ENCODE measurements around the gene CCDC169. TPM values are rescaled to one million over a fixed set of nuclear protein-coding genes. Genes with fewer than 3 reads are reported as not detected.
"Not testable (repeated sequence)": the region's sequence is repeated elsewhere in the genome, so short reads cannot be mapped to it uniquely, and the experiment has no call there.

The CCDC169 gene
- total RNA-seq, 3 donors from 2014 or later (not counting 1 experiment from before 2014, with no cell fraction given) = not detected

DNA sequence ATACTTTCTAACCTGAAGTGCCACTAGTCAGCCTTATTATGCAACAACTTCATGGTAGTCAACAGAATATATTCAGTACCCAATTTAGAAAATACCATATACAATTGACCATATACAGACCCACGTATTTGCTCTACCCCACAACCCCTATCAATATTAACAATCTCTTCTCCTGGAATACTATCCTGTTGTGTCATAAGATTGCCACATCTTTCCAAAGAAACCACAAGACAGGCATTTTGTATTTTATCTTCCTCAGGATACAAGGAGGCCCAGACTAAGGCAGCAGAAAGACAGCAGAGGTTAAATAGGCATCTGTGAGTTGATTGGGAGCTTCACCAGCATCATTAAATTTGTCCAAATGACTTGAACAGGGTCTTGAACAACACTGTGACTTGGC, 44.1 kb upstream of the CCDC169 start:
- H3K4me3 ChIP-seq (ENCODE audit: low read length) = no peak overlapping the region
- H3K4me1 ChIP-seq (ENCODE audit: control insufficient read depth, insufficient read depth, low read length) = peaks cover 4% of the 10 kb centered on the region
- Mint-ChIP-seq H3K9me3 (no peaks in the 10 kb centered on the region), H3K27ac (peak overlapping the region in 1 of 2 donors; percentile 13), H3K4me3 (no peak overlapping the region), H3K27me3 (ENCODE audit: low read depth in 2 of 2) (no peaks in the 10 kb centered on the region), H3K4me1 (peaks cover 57 to 62% of the 10 kb centered on the region in 2 donors), H3K36me3 (no peaks in the 10 kb centered on the region)
- intact Hi-C loops (cut with micrococcal nuclease) = no loop called here
- H3K27ac ChIP-seq (ENCODE audit: low read length) = no peak overlapping the region
- no peaks in the 10 kb centered on the region for H3K27me3 ChIP-seq (ENCODE audit: control insufficient read depth, insufficient read depth, low read length)
- TF ChIP-seq, protein P1, sequence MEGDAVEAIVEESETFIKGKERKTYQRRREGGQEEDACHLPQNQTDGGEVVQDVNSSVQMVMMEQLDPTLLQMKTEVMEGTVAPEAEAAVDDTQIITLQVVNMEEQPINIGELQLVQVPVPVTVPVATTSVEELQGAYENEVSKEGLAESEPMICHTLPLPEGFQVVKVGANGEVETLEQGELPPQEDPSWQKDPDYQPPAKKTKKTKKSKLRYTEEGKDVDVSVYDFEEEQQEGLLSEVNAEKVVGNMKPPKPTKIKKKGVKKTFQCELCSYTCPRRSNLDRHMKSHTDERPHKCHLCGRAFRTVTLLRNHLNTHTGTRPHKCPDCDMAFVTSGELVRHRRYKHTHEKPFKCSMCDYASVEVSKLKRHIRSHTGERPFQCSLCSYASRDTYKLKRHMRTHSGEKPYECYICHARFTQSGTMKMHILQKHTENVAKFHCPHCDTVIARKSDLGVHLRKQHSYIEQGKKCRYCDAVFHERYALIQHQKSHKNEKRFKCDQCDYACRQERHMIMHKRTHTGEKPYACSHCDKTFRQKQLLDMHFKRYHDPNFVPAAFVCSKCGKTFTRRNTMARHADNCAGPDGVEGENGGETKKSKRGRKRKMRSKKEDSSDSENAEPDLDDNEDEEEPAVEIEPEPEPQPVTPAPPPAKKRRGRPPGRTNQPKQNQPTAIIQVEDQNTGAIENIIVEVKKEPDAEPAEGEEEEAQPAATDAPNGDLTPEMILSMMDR (IDR thresholded peaks at IDR 0.05) = no peak
- H3K36me3 ChIP-seq (ENCODE audit: control insufficient read depth, insufficient read depth, low read length) = no peaks in the 10 kb centered on the region
- no peak for ATAC-seq
- 74% methylated on average over 1 of the region's 1 CpG for WGBS (ENCODE audit: insufficient coverage)
- no peaks in the 10 kb centered on the region for H3K9me3 ChIP-seq (ENCODE audit: control insufficient read depth, insufficient read depth, low read length)
- no peak for DNase-seq

DNA sequence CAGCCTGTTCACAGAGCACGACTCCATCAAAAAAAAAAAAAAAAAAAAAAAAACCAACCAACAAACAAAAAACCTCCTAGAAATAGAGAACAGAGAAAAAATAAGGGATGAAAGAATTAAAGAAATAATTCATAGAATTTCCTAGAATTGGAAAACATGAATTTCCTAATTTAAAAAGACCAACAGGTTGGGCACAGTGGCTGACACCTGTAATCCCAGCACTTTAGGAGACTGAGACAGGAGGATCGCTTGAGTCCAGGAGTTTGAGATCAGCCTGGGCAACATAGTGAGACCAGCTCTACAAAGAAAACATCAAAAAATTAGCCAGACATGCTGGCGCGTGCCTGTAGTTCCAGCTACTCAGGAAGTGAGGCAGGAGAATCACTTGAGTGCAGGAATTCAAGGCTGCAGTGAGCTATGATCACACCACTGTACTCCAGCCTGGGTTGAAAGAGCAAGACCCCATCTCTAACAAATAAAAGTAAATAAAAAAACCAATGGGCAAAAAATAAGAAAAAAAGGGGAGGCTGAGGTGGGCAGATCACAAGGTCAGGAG, 42.1 kb upstream of the CCDC169 start:
- H3K27me3 ChIP-seq (ENCODE audit: control insufficient read depth, insufficient read depth, low read length) = no peaks in the 10 kb centered on the region
- Mint-ChIP-seq H3K4me1 (peaks cover 54 to 59% of the 10 kb centered on the region in 2 donors), H3K36me3 (no peaks in the 10 kb centered on the region), H3K9me3 (no peaks in the 10 kb centered on the region), H3K27me3 (ENCODE audit: low read depth in 2 of 2) (no peaks in the 10 kb centered on the region), H3K4me3 (no peak overlapping the region), H3K27ac (no peak overlapping the region)
- no peak overlapping the region for H3K4me3 ChIP-seq (ENCODE audit: low read length)
- 91% methylated on average over 3 of the region's 4 CpGs for WGBS (ENCODE audit: insufficient coverage)
- peaks cover 4% of the 10 kb centered on the region for H3K4me1 ChIP-seq (ENCODE audit: control insufficient read depth, insufficient read depth, low read length)
- intact Hi-C loops (cut with micrococcal nuclease) = no loop called here
- H3K27ac ChIP-seq (ENCODE audit: low read length) = no peak overlapping the region
- ATAC-seq (no peak), DNase-seq (no peak)
- no peaks in the 10 kb centered on the region for H3K9me3 ChIP-seq (ENCODE audit: control insufficient read depth, insufficient read depth, low read length)
- TF ChIP-seq, protein P1 (IDR thresholded peaks at IDR 0.05) = no peak
- H3K36me3 ChIP-seq (ENCODE audit: control insufficient read depth, insufficient read depth, low read length) = peaks cover 2% of the 10 kb centered on the region

DNA sequence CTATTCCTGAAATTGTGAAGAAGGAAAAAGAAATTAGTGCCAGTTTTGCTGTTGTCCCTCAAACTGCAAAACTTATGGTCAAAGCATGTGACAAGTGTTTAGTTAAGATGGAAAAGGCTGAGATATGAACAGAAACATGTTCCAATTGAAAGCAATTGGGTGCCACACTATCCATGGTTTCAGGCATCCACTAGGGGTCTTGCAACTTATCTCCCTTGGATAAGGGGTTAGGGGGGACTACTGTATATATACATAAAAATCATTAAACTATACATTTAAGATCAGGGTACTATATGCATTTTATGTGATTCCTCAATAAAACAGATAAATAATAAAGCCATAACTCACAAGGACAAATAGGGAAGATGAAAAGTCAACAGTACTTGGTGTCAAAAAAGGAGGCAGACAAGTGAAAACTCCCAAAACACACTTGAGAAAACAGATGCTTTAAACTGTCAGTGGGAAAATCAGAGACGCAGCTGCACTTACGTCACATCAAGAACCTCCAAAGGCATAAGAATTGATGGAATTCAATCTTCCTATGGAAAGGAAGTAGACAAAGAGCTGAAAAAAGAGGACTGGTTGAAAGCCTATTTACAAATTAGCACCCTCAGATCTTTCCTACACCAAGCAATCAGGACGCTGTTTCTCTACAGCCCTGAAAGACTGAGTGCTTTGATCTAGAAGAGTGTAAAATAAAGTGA, 40.5 kb upstream of the CCDC169 start:
- Histone ChIP-seq H3K36me3 (ENCODE audit: control insufficient read depth, insufficient read depth, low read length) (peaks cover 2% of the 10 kb centered on the region), H3K4me3 (ENCODE audit: low read length) (no peak overlapping the region), H3K27me3 (ENCODE audit: control insufficient read depth, insufficient read depth, low read length) (no peaks in the 10 kb centered on the region), H3K9me3 (ENCODE audit: control insufficient read depth, insufficient read depth, low read length) (no peaks in the 10 kb centered on the region), H3K27ac (ENCODE audit: low read length) (no peak overlapping the region), H3K4me1 (ENCODE audit: control insufficient read depth, insufficient read depth, low read length) (no peaks in the 10 kb centered on the region)
- Mint-ChIP-seq H3K36me3 (no peaks in the 10 kb centered on the region), H3K9me3 (no peaks in the 10 kb centered on the region), H3K27me3 (ENCODE audit: low read depth in 2 of 2) (no peaks in the 10 kb centered on the region), H3K4me1 (peaks cover 54 to 59% of the 10 kb centered on the region in 2 donors), H3K4me3 (no peak overlapping the region), H3K27ac (no peak overlapping the region)
- 100% methylated on average over 2 of the region's 3 CpGs for WGBS (ENCODE audit: insufficient coverage)
- ATAC-seq (no peak), DNase-seq (no peak)
- intact Hi-C loops (cut with micrococcal nuclease) = no loop called here
- TF ChIP-seq, protein P1 (IDR thresholded peaks at IDR 0.05) = no peak

DNA sequence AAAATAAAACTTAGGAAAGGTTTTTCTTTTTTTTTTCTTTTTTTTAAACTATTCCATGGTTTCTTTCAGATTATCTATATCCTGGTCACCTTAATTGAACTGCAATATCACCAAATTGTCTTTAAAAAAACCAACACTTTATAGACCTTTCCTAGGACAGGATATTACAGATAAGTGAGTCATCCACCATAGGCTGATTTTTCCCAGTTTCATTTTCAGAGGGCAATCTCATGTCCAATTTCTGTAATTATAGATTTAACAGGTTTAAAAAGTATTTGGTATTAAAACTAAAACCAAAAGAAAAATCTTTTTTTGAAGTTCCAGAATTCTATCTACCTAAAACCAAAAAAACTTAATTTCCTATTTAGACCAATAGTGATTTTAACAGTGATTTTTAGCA, 35.4 kb upstream of the CCDC169 start:
- Histone ChIP-seq H3K36me3 (ENCODE audit: control insufficient read depth, insufficient read depth, low read length) (peaks cover 18% of the 10 kb centered on the region), H3K4me3 (ENCODE audit: low read length) (no peak overlapping the region), H3K9me3 (ENCODE audit: control insufficient read depth, insufficient read depth, low read length) (no peaks in the 10 kb centered on the region), H3K4me1 (ENCODE audit: control insufficient read depth, insufficient read depth, low read length) (no peaks in the 10 kb centered on the region), H3K27me3 (ENCODE audit: control insufficient read depth, insufficient read depth, low read length) (no peaks in the 10 kb centered on the region), H3K27ac (ENCODE audit: low read length) (no peak overlapping the region)
- no peak for DNase-seq
- no peak overlapping the region for H3K4me3 Mint-ChIP-seq
- H3K4me1 Mint-ChIP-seq = peaks cover 30 to 41% of the 10 kb centered on the region in 2 donors
- H3K27me3 Mint-ChIP-seq (ENCODE audit: low read depth in 2 of 2) = no peaks in the 10 kb centered on the region
- TF ChIP-seq, protein P1 (IDR thresholded peaks at IDR 0.05) = no peak
- intact Hi-C loops (cut with micrococcal nuclease) = no loop called here
- no peak for ATAC-seq
- H3K9me3 Mint-ChIP-seq = no peaks in the 10 kb centered on the region
- H3K36me3 Mint-ChIP-seq = peaks cover 18% of the 10 kb centered on the region
- H3K27ac Mint-ChIP-seq = no peak overlapping the region

DNA sequence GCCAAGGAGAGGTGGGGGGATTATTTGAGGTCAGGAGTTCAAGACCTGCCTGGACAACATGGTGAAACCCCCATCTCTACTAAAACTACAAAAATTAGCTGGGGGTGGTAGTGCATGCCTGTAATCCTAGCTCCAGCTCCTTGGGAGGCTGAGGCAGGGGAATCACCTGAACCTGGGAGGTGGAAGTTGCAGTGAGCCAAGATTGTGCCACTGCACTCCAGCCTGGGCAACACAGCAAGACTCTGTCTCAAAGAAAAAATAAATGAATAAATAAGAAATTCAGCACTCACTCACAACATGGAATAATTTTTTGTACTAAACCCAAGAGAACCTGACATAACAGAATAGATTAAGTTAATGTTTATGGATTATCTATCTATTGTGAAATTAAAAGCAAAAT, 34.6 kb upstream of the CCDC169 start:
- H3K36me3 ChIP-seq (ENCODE audit: control insufficient read depth, insufficient read depth, low read length) = peaks cover 18% of the 10 kb centered on the region
- H3K27me3 Mint-ChIP-seq (ENCODE audit: low read depth in 2 of 2); H3K4me3 ChIP-seq (ENCODE audit: low read length); intact Hi-C loops (cut with micrococcal nuclease); H3K27ac Mint-ChIP-seq; DNase-seq; ATAC-seq; H3K4me3 Mint-ChIP-seq; H3K9me3 ChIP-seq (ENCODE audit: control insufficient read depth, insufficient read depth, low read length); H3K27me3 ChIP-seq (ENCODE audit: control insufficient read depth, insufficient read depth, low read length); H3K4me1 ChIP-seq (ENCODE audit: control insufficient read depth, insufficient read depth, low read length); H3K9me3 Mint-ChIP-seq; H3K27ac ChIP-seq (ENCODE audit: low read length): not testable (repeated sequence)
- Mint-ChIP-seq H3K36me3 (peaks cover 18% of the 10 kb centered on the region), H3K4me1 (peaks cover 25 to 37% of the 10 kb centered on the region in 2 donors)
